Lower leg skin (tissue), 4 donors: ENCODE data around the gene LEMD1. TPM values are rescaled to one million over a fixed set of nuclear protein-coding genes. Genes with fewer than 3 reads are reported as not detected.

Experiments used
- DNase-seq, 2 donors: peaks; one replicate each; pipeline ENCODE4 v3.0.0-alpha.2; 2019; ENCODE audit warnings: low spot score in 2 of 2
- H3K4me3 ChIP-seq: fragments of 200-600 bp; sonication (generic); 2 replicates; pipeline ENCODE4 v1.5.1; 2017; ENCODE audit warnings: mild to moderate bottlenecking, low read depth; ENCODE audit not compliant: poor library complexity, severe bottlenecking
- POLR2A ChIP-seq, 2 donors: fragments of 450-650 bp; IDR thresholded peaks; one replicate each; pipeline ENCODE4 v1.6.1; 2016 to 2017; ENCODE audit warnings: antibody characterized with exemption in 2 of 2, mild to moderate bottlenecking in 1 of 2, moderate library complexity in 1 of 2
- WGBS, 2 donors: methylation state at CpG; one replicate each; pipeline ENCODE4 v1.1.5; 2018; 5-methylcytosine and 5-hydroxymethylcytosine counted together
- intact Hi-C: fragments of 100-400 bp; cut with DNase I; formaldehyde crosslinking; loops from one replicate; pipeline ENCODE4 v1.15.0; 2023; ENCODE audit warnings: low total_unique reads
- total RNA-seq, 4 donors: library from RNA; depleted of rRNA; stranded (reverse); fragments of >200 nt; gene quantifications; one replicate each; pipeline ENCODE4 v1.1.0, GENCODE V29; 2016
- TF ChIP-seq, protein P1 (sequence below), 3 donors: fragments of 450-650 bp; IDR thresholded peaks; one replicate each; pipeline ENCODE4 v1.5.1; 2016; ENCODE audit warnings: antibody characterized with exemption in 3 of 3, mild to moderate bottlenecking in 3 of 3, moderate library complexity in 2 of 3

LEMD1 gene, protein sequence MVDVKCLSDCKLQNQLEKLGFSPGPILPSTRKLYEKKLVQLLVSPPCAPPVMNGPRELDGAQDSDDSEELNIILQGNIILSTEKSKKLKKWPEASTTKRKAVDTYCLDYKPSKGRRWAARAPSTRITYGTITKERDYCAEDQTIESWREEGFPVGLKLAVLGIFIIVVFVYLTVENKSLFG
- total RNA-seq = not detected

DNA sequence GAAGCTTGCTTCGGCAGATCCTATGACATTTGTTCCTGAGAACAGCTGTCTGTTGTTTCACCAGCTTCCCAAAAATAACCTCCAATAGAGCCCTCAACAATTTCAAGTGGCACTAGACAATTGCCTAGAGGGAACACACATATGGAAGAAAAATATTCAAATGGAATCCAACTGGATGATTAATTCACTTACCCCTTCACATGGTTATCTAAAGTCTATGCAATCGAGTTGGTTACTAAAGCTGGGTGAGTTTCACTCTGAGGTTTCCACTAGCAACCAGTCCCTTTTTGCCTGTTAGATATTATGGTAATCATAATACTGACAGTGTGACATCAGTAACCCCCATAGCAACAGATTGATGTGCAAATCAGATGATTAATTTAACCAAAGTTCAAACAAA lies at the start of gene LEMD1:
TSS of gene LEMD1 (minus strand) at position 259 of the 400 bp plus-strand sequence. CDS start 1,520 bp downstream, outside the sequence.
- intact Hi-C loops = no loop called here
- no peak for TF ChIP-seq POLR2A (IDR thresholded peaks at IDR 0.05)
- TF ChIP-seq, protein P1, sequence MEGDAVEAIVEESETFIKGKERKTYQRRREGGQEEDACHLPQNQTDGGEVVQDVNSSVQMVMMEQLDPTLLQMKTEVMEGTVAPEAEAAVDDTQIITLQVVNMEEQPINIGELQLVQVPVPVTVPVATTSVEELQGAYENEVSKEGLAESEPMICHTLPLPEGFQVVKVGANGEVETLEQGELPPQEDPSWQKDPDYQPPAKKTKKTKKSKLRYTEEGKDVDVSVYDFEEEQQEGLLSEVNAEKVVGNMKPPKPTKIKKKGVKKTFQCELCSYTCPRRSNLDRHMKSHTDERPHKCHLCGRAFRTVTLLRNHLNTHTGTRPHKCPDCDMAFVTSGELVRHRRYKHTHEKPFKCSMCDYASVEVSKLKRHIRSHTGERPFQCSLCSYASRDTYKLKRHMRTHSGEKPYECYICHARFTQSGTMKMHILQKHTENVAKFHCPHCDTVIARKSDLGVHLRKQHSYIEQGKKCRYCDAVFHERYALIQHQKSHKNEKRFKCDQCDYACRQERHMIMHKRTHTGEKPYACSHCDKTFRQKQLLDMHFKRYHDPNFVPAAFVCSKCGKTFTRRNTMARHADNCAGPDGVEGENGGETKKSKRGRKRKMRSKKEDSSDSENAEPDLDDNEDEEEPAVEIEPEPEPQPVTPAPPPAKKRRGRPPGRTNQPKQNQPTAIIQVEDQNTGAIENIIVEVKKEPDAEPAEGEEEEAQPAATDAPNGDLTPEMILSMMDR (IDR thresholded peaks at IDR 0.05) = no peak
- H3K4me3 ChIP-seq = no peak within 1 kb of the TSS
- DNase-seq = no peak
- 46 to 48% methylated on average over 2 of the region's 2 CpGs for WGBS, 2 donors

DNA sequence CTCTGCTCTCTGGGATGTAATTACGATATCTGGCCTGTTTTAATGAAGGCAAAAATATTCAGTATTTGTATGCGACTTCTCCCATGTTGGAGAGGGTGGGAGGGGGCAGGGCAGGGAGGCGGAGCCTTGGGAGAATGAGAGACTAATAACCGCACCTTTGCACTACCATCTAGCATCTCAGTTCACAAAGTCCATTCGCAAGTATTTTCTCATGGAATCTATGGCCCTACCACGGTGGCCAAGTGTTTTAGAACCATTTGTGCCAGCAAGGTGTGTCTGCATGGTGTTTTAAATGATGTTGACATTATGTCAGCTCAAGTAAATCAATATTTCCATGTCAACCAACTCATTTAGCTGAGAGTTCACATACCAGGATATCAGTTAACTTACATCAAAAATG lies 48.3 kb upstream of the LEMD1 start:
- TF ChIP-seq POLR2A (IDR thresholded peaks at IDR 0.05) = no peak
- TF ChIP-seq, protein P1 (IDR thresholded peaks at IDR 0.05) = no peak
- intact Hi-C loops = no loop called here
- WGBS, 2 donors = 87% methylated on average over 6 of the region's 6 CpGs
- DNase-seq = no peak
- no peak overlapping the region for H3K4me3 ChIP-seq

DNA sequence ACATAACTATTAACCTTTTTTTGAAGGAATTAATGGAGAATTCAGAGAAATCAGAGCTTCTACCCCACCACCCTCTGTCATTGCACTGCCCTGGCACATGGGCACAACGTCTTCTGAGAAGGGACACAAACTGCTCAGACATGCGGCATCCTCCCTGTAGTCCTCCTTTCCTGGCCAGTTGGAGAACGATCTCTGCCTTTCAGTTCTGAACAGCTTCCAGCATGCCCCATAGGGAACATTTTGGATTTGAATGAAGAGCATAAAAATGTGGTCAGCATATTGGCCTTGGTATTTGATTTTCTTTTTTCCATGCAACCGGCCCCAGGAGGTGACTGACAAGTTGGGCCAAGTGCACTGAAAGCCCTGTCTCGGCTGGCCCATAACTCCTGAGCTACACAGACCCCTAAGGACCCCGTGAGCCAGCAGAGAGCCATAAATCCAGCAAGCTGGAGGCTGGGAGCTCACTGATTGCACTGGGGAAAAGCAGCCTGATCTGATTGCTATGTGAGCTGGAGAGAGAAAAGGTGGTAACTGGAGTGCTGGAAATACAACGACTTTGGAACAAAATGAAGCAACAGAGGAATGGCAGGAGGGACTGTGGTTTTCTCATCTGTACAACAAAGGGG lies 44.9 kb upstream of the LEMD1 start:
- H3K4me3 ChIP-seq = no peak overlapping the region
- no peak for TF ChIP-seq POLR2A (IDR thresholded peaks at IDR 0.05)
- TF ChIP-seq, protein P1 (IDR thresholded peaks at IDR 0.05) = no peak
- intact Hi-C loops = loop anchor here (10.0 kb wide), 1 partner anchor 52 kb away; no protein-coding TSS in a partner anchor
- no peak for DNase-seq
- 19 to 31% methylated on average over 7 of the region's 7 CpGs for WGBS, 2 donors

DNA sequence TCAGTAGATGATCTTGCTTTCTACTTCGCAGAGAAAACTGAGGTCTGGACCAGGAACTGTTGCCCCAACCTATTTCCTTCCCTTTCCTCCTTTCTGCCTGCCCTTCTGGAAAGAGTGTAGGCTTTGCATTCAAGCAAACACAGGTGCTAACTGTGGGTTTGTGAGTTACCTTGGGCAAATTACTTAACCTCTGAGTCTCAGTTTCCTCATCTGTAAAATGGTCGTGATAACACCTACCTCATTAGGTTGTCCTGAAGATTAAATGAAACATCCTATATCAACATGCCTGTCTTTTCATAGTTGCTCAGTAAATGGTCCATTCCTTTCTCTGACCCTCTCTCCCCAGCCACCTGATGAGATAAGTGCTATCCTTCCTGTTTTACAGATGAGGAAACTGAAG lies 43.5 kb upstream of the LEMD1 start:
- intact Hi-C loops = loop anchor here (10.0 kb wide), 1 partner anchor 51 kb away; no protein-coding TSS in a partner anchor
- 46 to 89% methylated on average over 2 of the region's 2 CpGs for WGBS, 2 donors
- TF ChIP-seq, protein P1 (IDR thresholded peaks at IDR 0.05) = no peak
- no peak for TF ChIP-seq POLR2A (IDR thresholded peaks at IDR 0.05)
- H3K4me3 ChIP-seq = no peak overlapping the region
- DNase-seq = no peak

DNA sequence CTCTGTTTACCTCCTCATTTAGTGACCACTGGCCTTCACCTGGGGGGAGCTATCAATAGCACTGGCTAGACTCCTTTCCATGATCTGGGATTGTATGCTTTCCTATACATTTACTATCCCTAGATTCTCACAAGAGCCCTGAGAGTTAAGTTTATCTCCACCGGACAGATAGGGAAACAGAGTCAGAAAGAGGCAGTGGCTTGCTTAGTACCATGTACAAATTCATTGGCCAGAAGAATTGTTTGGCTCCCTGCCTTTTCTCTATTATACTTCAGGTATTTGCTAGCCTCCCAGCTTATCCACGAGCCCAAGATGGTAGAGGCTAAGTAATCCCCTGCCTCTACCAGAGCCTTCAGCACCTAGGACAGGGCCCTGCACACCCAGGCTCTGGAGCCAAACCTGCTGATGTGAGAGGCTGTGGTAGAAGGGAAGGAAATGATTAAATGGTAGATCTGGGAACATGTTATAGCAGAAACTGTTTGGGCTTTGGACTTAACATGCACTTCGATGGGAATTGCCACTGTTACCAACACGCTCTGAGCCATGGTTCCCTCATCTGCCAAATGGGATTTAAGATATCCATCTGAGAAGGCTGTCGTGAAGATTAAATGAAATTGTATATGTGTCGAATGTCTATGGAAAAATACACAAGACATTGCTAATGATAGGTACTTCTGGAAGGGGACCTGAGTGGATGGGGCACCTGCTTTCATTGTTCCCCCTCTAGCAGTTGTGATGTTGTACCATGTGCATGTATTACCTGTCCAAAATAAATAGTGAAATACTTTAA lies 37.1 kb upstream of the LEMD1 start:
- DNase-seq = no peak
- intact Hi-C loops = no loop called here
- no peak overlapping the region for H3K4me3 ChIP-seq
- TF ChIP-seq, protein P1 (IDR thresholded peaks at IDR 0.05) = no peak
- no peak for TF ChIP-seq POLR2A (IDR thresholded peaks at IDR 0.05)
- 43 to 48% methylated on average over 6 of the region's 6 CpGs for WGBS, 2 donors
